Measurements from ENCODE around the gene IL1R2. TPM values are rescaled to one million over a fixed set of nuclear protein-coding genes. Genes with fewer than 3 reads are reported as not detected.
A peak's percentile ranks its signal among the peaks of the same experiment; 100 is the strongest.

IL1R2 gene
- total and polyA plus RNA-seq, 4 donors: 0.97 to 38.3 (median 6.3) TPM

GRCh38 chr2:102043560-102043959 is 51.8 kb downstream of the IL1R2 start:
- no peak overlapping the region for H3K4me3 ChIP-seq (ENCODE audit: low read length in 2 of 2)
- no peaks in the 10 kb centered on the region for H3K36me3 ChIP-seq (ENCODE audit: control insufficient read depth in 1 of 2, insufficient read depth in 2 of 2, low read length in 1 of 2)
- intact Hi-C loops (cut with DNase I): no loop called here
- no peak for ATAC-seq (ENCODE audit: low FRiP score)
- 56 to 58% methylated on average over 1 of the region's 1 CpG for WGBS, 2 donors
- H3K4me1 ChIP-seq (ENCODE audit: control insufficient read depth in 1 of 2, insufficient read depth in 2 of 2, low read length in 2 of 2): peaks cover 0 to 4% of the 10 kb centered on the region in 2 donors
- no peak for DNase-seq
- H3K9me3 ChIP-seq (ENCODE audit: control insufficient read depth, low read length): no peaks in the 10 kb centered on the region
- H3K27me3 ChIP-seq (ENCODE audit: control insufficient read depth in 1 of 2, insufficient read depth in 2 of 2, low read length in 1 of 2): no peaks in the 10 kb centered on the region
- H3K27ac ChIP-seq (ENCODE audit: low read depth in 1 of 2, low read length in 2 of 2): no peak overlapping the region

- H3K27ac ChIP-seq (ENCODE audit: low read depth in 1 of 2, low read length in 2 of 2): no peak overlapping the region
- no peak for DNase-seq
- no peak for ATAC-seq (ENCODE audit: low FRiP score)
- H3K4me1 ChIP-seq (ENCODE audit: control insufficient read depth in 1 of 2, insufficient read depth in 2 of 2, low read length in 2 of 2): peaks cover 0 to 9% of the 10 kb centered on the region in 2 donors
- H3K36me3 ChIP-seq (ENCODE audit: control insufficient read depth in 1 of 2, insufficient read depth in 2 of 2, low read length in 1 of 2): no peaks in the 10 kb centered on the region
- H3K9me3 ChIP-seq (ENCODE audit: control insufficient read depth, low read length): no peaks in the 10 kb centered on the region
- no peaks in the 10 kb centered on the region for H3K27me3 ChIP-seq (ENCODE audit: control insufficient read depth in 1 of 2, insufficient read depth in 2 of 2, low read length in 1 of 2)
- intact Hi-C loops (cut with DNase I): no loop called here
- whole genome bisulfite sequencing, 2 donors: 94 to 100% methylated on average over 1 of the region's 1 CpG
- H3K4me3 ChIP-seq (ENCODE audit: low read length in 2 of 2): no peak overlapping the region
These were observed 52.6 kb downstream of the IL1R2 start for GRCh38 chr2:102044235-102044896.

- H3K4me1 ChIP-seq (ENCODE audit: control insufficient read depth in 1 of 2, insufficient read depth in 2 of 2, low read length in 2 of 2): peaks cover 0 to 9% of the 10 kb centered on the region in 2 donors
- intact Hi-C loops (cut with DNase I): no loop called here
These were observed 53.3 kb downstream of the IL1R2 start for GRCh38 chr2:102044967-102045489.

GRCh38 chr2:102045697-102046096 is 53.9 kb downstream of the IL1R2 start:
- no peak for ATAC-seq (ENCODE audit: low FRiP score)
- intact Hi-C loops (cut with DNase I): no loop called here

More at GRCh38 chr2:102044967-102045489, 53.3 kb downstream of the IL1R2 start:
- no peaks in the 10 kb centered on the region for H3K9me3 ChIP-seq (ENCODE audit: control insufficient read depth, low read length)
- H3K4me3 ChIP-seq (ENCODE audit: low read length in 2 of 2): no peak overlapping the region
- no peak overlapping the region for H3K27ac ChIP-seq (ENCODE audit: low read depth in 1 of 2, low read length in 2 of 2)
- no peaks in the 10 kb centered on the region for H3K27me3 ChIP-seq (ENCODE audit: control insufficient read depth in 1 of 2, insufficient read depth in 2 of 2, low read length in 1 of 2)
- ATAC-seq (ENCODE audit: low FRiP score) (no peak), DNase-seq (no peak)
- WGBS, 2 donors: 90 to 92% methylated on average over 2 of the region's 2 CpGs
- no peaks in the 10 kb centered on the region for H3K36me3 ChIP-seq (ENCODE audit: control insufficient read depth in 1 of 2, insufficient read depth in 2 of 2, low read length in 1 of 2)

GRCh38 chr2:102046135-102046986 is 54.6 kb downstream of the IL1R2 start:
- no peaks in the 10 kb centered on the region for H3K9me3 ChIP-seq (ENCODE audit: control insufficient read depth, low read length)
- no peaks in the 10 kb centered on the region for H3K27me3 ChIP-seq (ENCODE audit: control insufficient read depth in 1 of 2, insufficient read depth in 2 of 2, low read length in 1 of 2)
- no peaks in the 10 kb centered on the region for H3K36me3 ChIP-seq (ENCODE audit: control insufficient read depth in 1 of 2, insufficient read depth in 2 of 2, low read length in 1 of 2)
- no peak overlapping the region for H3K4me3 ChIP-seq (ENCODE audit: low read length in 2 of 2)
- intact Hi-C loops (cut with DNase I): no loop called here
- ATAC-seq (ENCODE audit: low FRiP score) (no peak), DNase-seq (no peak)
- peaks cover 0 to 9% of the 10 kb centered on the region in 2 donors for H3K4me1 ChIP-seq (ENCODE audit: control insufficient read depth in 1 of 2, insufficient read depth in 2 of 2, low read length in 2 of 2)
- no peak overlapping the region for H3K27ac ChIP-seq (ENCODE audit: low read depth in 1 of 2, low read length in 2 of 2)
- WGBS, 2 donors: 81 to 88% methylated on average over 9 of the region's 9 CpGs

More at GRCh38 chr2:102045697-102046096, 53.9 kb downstream of the IL1R2 start:
- no peaks in the 10 kb centered on the region for H3K27me3 ChIP-seq (ENCODE audit: control insufficient read depth in 1 of 2, insufficient read depth in 2 of 2, low read length in 1 of 2)
- no peaks in the 10 kb centered on the region for H3K36me3 ChIP-seq (ENCODE audit: control insufficient read depth in 1 of 2, insufficient read depth in 2 of 2, low read length in 1 of 2)
- no peak overlapping the region for H3K4me3 ChIP-seq (ENCODE audit: low read length in 2 of 2)
- H3K4me1 ChIP-seq (ENCODE audit: control insufficient read depth in 1 of 2, insufficient read depth in 2 of 2, low read length in 2 of 2): peaks cover 0 to 9% of the 10 kb centered on the region in 2 donors
- WGBS, 2 donors: 92 to 98% methylated on average over 6 of the region's 6 CpGs
- H3K27ac ChIP-seq (ENCODE audit: low read depth in 1 of 2, low read length in 2 of 2): no peak overlapping the region
- DNase-seq: no peak
- no peaks in the 10 kb centered on the region for H3K9me3 ChIP-seq (ENCODE audit: control insufficient read depth, low read length)

- H3K4me1 ChIP-seq (ENCODE audit: control insufficient read depth in 1 of 2, insufficient read depth in 2 of 2, low read length in 2 of 2): peaks cover 0 to 9% of the 10 kb centered on the region in 2 donors
- intact Hi-C loops (cut with DNase I): no loop called here
- no peak overlapping the region for H3K4me3 ChIP-seq (ENCODE audit: low read length in 2 of 2)
- H3K27ac ChIP-seq (ENCODE audit: low read depth in 1 of 2, low read length in 2 of 2): no peak overlapping the region
- DNase-seq (peak in 1 of 2 donors; percentile 79), ATAC-seq (ENCODE audit: low FRiP score) (no peak)
- no peaks in the 10 kb centered on the region for H3K36me3 ChIP-seq (ENCODE audit: control insufficient read depth in 1 of 2, insufficient read depth in 2 of 2, low read length in 1 of 2)
- WGBS, 2 donors: 64 to 80% methylated on average over 8 of the region's 8 CpGs
- no peaks in the 10 kb centered on the region for H3K27me3 ChIP-seq (ENCODE audit: control insufficient read depth in 1 of 2, insufficient read depth in 2 of 2, low read length in 1 of 2)
- H3K9me3 ChIP-seq (ENCODE audit: control insufficient read depth, low read length): no peaks in the 10 kb centered on the region
These were observed 56.7 kb downstream of the IL1R2 start for GRCh38 chr2:102048465-102048864.

GRCh38 chr2:102049756-102050443 is 58.1 kb downstream of the IL1R2 start:
- peaks cover 0 to 5% of the 10 kb centered on the region in 2 donors for H3K4me1 ChIP-seq (ENCODE audit: control insufficient read depth in 1 of 2, insufficient read depth in 2 of 2, low read length in 2 of 2)
- peak; percentile 65 for ATAC-seq (ENCODE audit: low FRiP score)
- intact Hi-C loops (cut with DNase I): no loop called here
- H3K9me3 ChIP-seq (ENCODE audit: control insufficient read depth, low read length): no peaks in the 10 kb centered on the region
- peak in 1 of 2 donors; percentile 70 for DNase-seq
- H3K27ac ChIP-seq (ENCODE audit: low read depth in 1 of 2, low read length in 2 of 2): peak overlapping the region; percentile 33 to 76
- H3K36me3 ChIP-seq (ENCODE audit: control insufficient read depth in 1 of 2, insufficient read depth in 2 of 2, low read length in 1 of 2): no peaks in the 10 kb centered on the region
- no peak overlapping the region for H3K4me3 ChIP-seq (ENCODE audit: low read length in 2 of 2)
- 9 to 10% methylated on average over 10 of the region's 10 CpGs for WGBS, 2 donors
- no peaks in the 10 kb centered on the region for H3K27me3 ChIP-seq (ENCODE audit: control insufficient read depth in 1 of 2, insufficient read depth in 2 of 2, low read length in 1 of 2)

- peaks cover 3 to 5% of the 10 kb centered on the region in 2 donors for H3K4me1 ChIP-seq (ENCODE audit: control insufficient read depth in 1 of 2, insufficient read depth in 2 of 2, low read length in 2 of 2)
- peak; percentile 89 to 92 for DNase-seq
- intact Hi-C loops (cut with DNase I): loop anchor here in 1 of 2 donors (1.0 kb wide), 1 partner anchor 13 kb away; no protein-coding TSS in a partner anchor
These were observed 59.2 kb downstream of the IL1R2 start for GRCh38 chr2:102050854-102051391.

More at GRCh38 chr2:102050854-102051391, 59.2 kb downstream of the IL1R2 start:
- Histone ChIP-seq H3K27ac (ENCODE audit: low read depth in 1 of 2, low read length in 2 of 2) (peak overlapping the region in 1 of 2 donors; percentile 88), H3K9me3 (ENCODE audit: control insufficient read depth, low read length) (no peaks in the 10 kb centered on the region), H3K4me3 (ENCODE audit: low read length in 2 of 2) (no peak overlapping the region), H3K27me3 (ENCODE audit: control insufficient read depth in 1 of 2, insufficient read depth in 2 of 2, low read length in 1 of 2) (no peaks in the 10 kb centered on the region), H3K36me3 (ENCODE audit: control insufficient read depth in 1 of 2, insufficient read depth in 2 of 2, low read length in 1 of 2) (no peaks in the 10 kb centered on the region)
- peak; percentile 81 for ATAC-seq (ENCODE audit: low FRiP score)
- 4 to 6% methylated on average over 7 of the region's 7 CpGs for WGBS, 2 donors
